RWPE2 (cell line): ENCODE measurements around the gene SIGLEC6.

Experiments
- ATAC-seq: fragments of 200-7000 bp; cut with Tn5 transposase; 3 replicates; pipeline ENCODE4 v1.9.1; 2021; ENCODE audit warnings: low read depth
- DNase-seq: peaks from one replicate; pipeline ENCODE4 v3.0.0-alpha.2; 2020; ENCODE audit warnings: low spot score
- H3K27ac ChIP-seq: fragments of 450-650 bp; 2 replicates; pipeline ENCODE4 v1.5.1; 2017; ENCODE audit warnings: mild to moderate bottlenecking; ENCODE audit not compliant: poor library complexity, severe bottlenecking
- H3K27me3 ChIP-seq: fragments of 250-450 bp; sonication (Bioruptor Pico); 2 replicates; pipeline ENCODE4 v1.5.1; 2021; ENCODE audit warnings: mild to moderate bottlenecking, moderate library complexity; ENCODE audit not compliant: insufficient read depth, poor library complexity, severe bottlenecking
- H3K36me3 ChIP-seq: fragments of 250-450 bp; sonication (Bioruptor Pico); 2 replicates; pipeline ENCODE4 v1.5.1; 2020; ENCODE audit warnings: low read depth, mild to moderate bottlenecking, moderate library complexity
- H3K4me1 ChIP-seq: fragments of 250-450 bp; sonication (Bioruptor Pico); 2 replicates; pipeline ENCODE4 v1.5.1; 2021; ENCODE audit warnings: mild to moderate bottlenecking, moderate library complexity; ENCODE audit not compliant: insufficient read depth, poor library complexity, severe bottlenecking
- H3K4me3 ChIP-seq: fragments of 250-450 bp; sonication (Bioruptor Pico); 2 replicates; pipeline ENCODE4 v1.5.1; 2021; ENCODE audit warnings: mild to moderate bottlenecking, moderate library complexity; ENCODE audit not compliant: severe bottlenecking
- H3K9me3 ChIP-seq: fragments of 250-450 bp; sonication (Bioruptor Pico); 2 replicates; pipeline ENCODE4 v1.5.1; 2021; ENCODE audit warnings: mild to moderate bottlenecking, moderate library complexity; ENCODE audit not compliant: severe bottlenecking
- TF ChIP-seq, protein P1 (sequence below): fragments of 450-650 bp; IDR thresholded peaks from one replicate; pipeline ENCODE4 v1.5.1; 2017; ENCODE audit warnings: mild to moderate bottlenecking, moderate library complexity; ENCODE audit not compliant: poor library complexity, severe bottlenecking

SIGLEC6 gene

DNA sequence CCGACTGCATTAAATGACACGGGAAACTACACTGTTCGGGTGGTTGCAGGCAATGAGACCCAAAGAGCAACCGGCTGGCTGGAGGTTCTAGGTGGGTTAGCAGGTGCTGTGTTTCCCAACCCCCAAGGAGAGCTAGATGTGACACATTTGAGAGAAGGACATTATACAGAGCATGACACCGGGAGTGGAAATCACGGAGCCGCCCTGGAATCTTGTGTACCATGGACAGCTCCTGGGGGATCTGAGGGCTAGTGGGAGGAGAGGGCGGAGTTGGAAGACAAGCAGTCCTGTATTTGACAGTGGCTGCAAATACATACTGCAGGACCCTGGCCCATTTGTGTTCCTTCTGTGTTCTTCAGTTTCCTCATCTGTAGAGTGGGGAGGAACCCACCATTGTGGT, 50.9 kb downstream of the SIGLEC6 start:
- TF ChIP-seq, protein P1, sequence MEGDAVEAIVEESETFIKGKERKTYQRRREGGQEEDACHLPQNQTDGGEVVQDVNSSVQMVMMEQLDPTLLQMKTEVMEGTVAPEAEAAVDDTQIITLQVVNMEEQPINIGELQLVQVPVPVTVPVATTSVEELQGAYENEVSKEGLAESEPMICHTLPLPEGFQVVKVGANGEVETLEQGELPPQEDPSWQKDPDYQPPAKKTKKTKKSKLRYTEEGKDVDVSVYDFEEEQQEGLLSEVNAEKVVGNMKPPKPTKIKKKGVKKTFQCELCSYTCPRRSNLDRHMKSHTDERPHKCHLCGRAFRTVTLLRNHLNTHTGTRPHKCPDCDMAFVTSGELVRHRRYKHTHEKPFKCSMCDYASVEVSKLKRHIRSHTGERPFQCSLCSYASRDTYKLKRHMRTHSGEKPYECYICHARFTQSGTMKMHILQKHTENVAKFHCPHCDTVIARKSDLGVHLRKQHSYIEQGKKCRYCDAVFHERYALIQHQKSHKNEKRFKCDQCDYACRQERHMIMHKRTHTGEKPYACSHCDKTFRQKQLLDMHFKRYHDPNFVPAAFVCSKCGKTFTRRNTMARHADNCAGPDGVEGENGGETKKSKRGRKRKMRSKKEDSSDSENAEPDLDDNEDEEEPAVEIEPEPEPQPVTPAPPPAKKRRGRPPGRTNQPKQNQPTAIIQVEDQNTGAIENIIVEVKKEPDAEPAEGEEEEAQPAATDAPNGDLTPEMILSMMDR, result no peak
- no peaks in the 10 kb centered on the region for H3K36me3 ChIP-seq
- H3K4me3 ChIP-seq, result no peak overlapping the region
- H3K9me3 ChIP-seq, result no peaks in the 10 kb centered on the region
- no peak overlapping the region for H3K27ac ChIP-seq
- ATAC-seq (no peak), DNase-seq (no peak)
- H3K27me3 ChIP-seq, result no peaks in the 10 kb centered on the region
- H3K4me1 ChIP-seq, result no peaks in the 10 kb centered on the region

GRCh38 chr19:51479531-51480331, 51.7 kb downstream of the SIGLEC6 start:
- Histone ChIP-seq H3K36me3 (no peaks in the 10 kb centered on the region), H3K4me1 (no peaks in the 10 kb centered on the region), H3K27ac (no peak overlapping the region), H3K9me3 (no peaks in the 10 kb centered on the region), H3K4me3 (no peak overlapping the region), H3K27me3 (no peaks in the 10 kb centered on the region)
- TF ChIP-seq, protein P1, result no peak
- DNase-seq, result no peak
- no peak for ATAC-seq

GRCh38 chr19:51478381-51479234, 52.9 kb downstream of the SIGLEC6 start, which contains the start of gene CEACAM18:
Gene CEACAM18, plus strand, starts transcription at chr19:51478539.
- TF ChIP-seq, protein P1, result no peak
- Histone ChIP-seq H3K4me3 (no peak within 1 kb of the TSS), H3K36me3 (no peaks in the 10 kb centered on the region), H3K9me3 (no peaks in the 10 kb centered on the region), H3K4me1 (no peaks in the 10 kb centered on the region), H3K27ac (no peak within 1 kb of the TSS), H3K27me3 (no peaks in the 10 kb centered on the region)
- DNase-seq (no peak), ATAC-seq (no peak)

GRCh38 chr19:51477344-51477743, 54.1 kb downstream of the SIGLEC6 start:
- Histone ChIP-seq H3K27ac (no peak overlapping the region), H3K27me3 (peaks cover 4% of the 10 kb centered on the region), H3K4me1 (no peaks in the 10 kb centered on the region), H3K36me3 (no peaks in the 10 kb centered on the region), H3K9me3 (no peaks in the 10 kb centered on the region), H3K4me3 (no peak overlapping the region)
- DNase-seq (no peak), ATAC-seq (no peak)
- TF ChIP-seq, protein P1, result no peak
